CD4-positive, CD25-positive, alpha-beta regulatory T cell (primary cell): Measurements from ENCODE around the gene PSME3. TPM values are rescaled to one million over a fixed set of nuclear protein-coding genes. Genes with fewer than 3 reads are reported as not detected.
"Not testable (repeated sequence)": the region's sequence is repeated elsewhere in the genome, so short reads cannot be mapped to it uniquely, and the experiment has no call there.

Experiments
- ATAC-seq, 2 donors: fragments of 150-1000 bp; cut with Tn5 transposase; one replicate each; pipeline ENCODE4 v1.10.0; 2021; ENCODE audit warnings: low read depth in 2 of 2, moderate number of reproducible peaks in 2 of 2, moderate library complexity in 1 of 2
- DNase-seq, 3 donors: peaks; one replicate each; pipeline versions ENCODE4 v3.0.0 to v3.0.0-alpha.2; 2012 to 2022; ENCODE audit warnings: mixed read lengths in 1 of 3
- H3K27ac ChIP-seq: one replicate; pipeline ENCODE4 v1.7.0; 2013; ENCODE audit warnings: mild to moderate bottlenecking, low read length; ENCODE audit not compliant: insufficient read depth, poor library complexity, severe bottlenecking
- H3K27me3 ChIP-seq: one replicate; pipeline ENCODE4 v1.7.0; 2013; ENCODE audit warnings: low read length; ENCODE audit not compliant: control insufficient read depth, insufficient read depth
- H3K36me3 ChIP-seq: one replicate; pipeline ENCODE4 v1.7.0; 2013; ENCODE audit warnings: mild to moderate bottlenecking, low read length, moderate library complexity; ENCODE audit not compliant: control insufficient read depth, insufficient read depth
- H3K4me1 ChIP-seq: 2 replicates; pipeline ENCODE4 v1.7.0; 2013; ENCODE audit warnings: mild to moderate bottlenecking, low read length; ENCODE audit not compliant: insufficient read depth, control insufficient read depth, poor library complexity, severe bottlenecking
- H3K4me3 ChIP-seq: one replicate; pipeline ENCODE4 v1.7.0; 2013; ENCODE audit warnings: low read depth, mild to moderate bottlenecking, low read length, moderate library complexity
- H3K9me3 ChIP-seq, 2 experiments: 1 replicate in 1 of 2; 2 replicates in 1 of 2; pipeline ENCODE4 v1.7.0; 2013; ENCODE audit warnings: low read length in 2 of 2, mild to moderate bottlenecking in 1 of 2, moderate library complexity in 1 of 2; ENCODE audit not compliant: control insufficient read depth in 2 of 2
- H3K27ac Mint-ChIP-seq, 3 donors: one replicate each; pipeline ENCODE4 v1.8.0; 2020 to 2022; ENCODE audit warnings: mild to moderate bottlenecking in 3 of 3, mixed read lengths in 3 of 3, moderate library complexity in 2 of 3
- H3K27me3 Mint-ChIP-seq: one replicate; pipeline ENCODE4 v1.8.0; 2022; ENCODE audit warnings: mild to moderate bottlenecking, mixed read lengths
- H3K36me3 Mint-ChIP-seq: one replicate; pipeline ENCODE4 v1.8.0; 2020; ENCODE audit warnings: mixed read lengths
- H3K4me1 Mint-ChIP-seq, 4 donors: one replicate each; pipeline ENCODE4 v1.8.0; 2020 to 2022; ENCODE audit warnings: mixed read lengths in 4 of 4, mild to moderate bottlenecking in 1 of 4
- H3K4me3 Mint-ChIP-seq, 4 donors: one replicate each; pipeline ENCODE4 v1.8.0; 2020 to 2022; ENCODE audit warnings: mild to moderate bottlenecking in 4 of 4, mixed read lengths in 4 of 4, moderate library complexity in 3 of 4
- H3K9me3 Mint-ChIP-seq, 7 donors: one replicate each; pipeline ENCODE4 v1.8.0; 2020 to 2022; ENCODE audit warnings: mixed read lengths in 7 of 7, mild to moderate bottlenecking in 3 of 7, moderate library complexity in 2 of 7
- polyA plus RNA-seq, 4 donors: library from polyadenylated mRNA; unstranded; fragments of 300-500 nt; fragmentation: Illumina TruSeq; gene quantifications; one replicate each; pipeline ENCODE4 v1.2.3, GENCODE V29; 2021
- total RNA-seq: library from RNA; stranded (reverse); gene quantifications from one replicate; pipeline ENCODE4 v1.2.3, GENCODE V29; 2022

PSME3 gene
- total and polyA plus RNA-seq, 5 donors from 2014 or later: 66.7 to 129 (median 126) TPM

- no peaks in the 10 kb centered on the region for H3K9me3 ChIP-seq
- DNase-seq: no peak
- peaks cover 0 to 2% (median 0%) of the 10 kb centered on the region in 7 donors for H3K9me3 Mint-ChIP-seq
- ATAC-seq: no peak
- H3K4me1 ChIP-seq: no peaks in the 10 kb centered on the region
- no peaks in the 10 kb centered on the region for H3K36me3 Mint-ChIP-seq
- H3K36me3 ChIP-seq: no peaks in the 10 kb centered on the region
- no peak overlapping the region for H3K4me3 Mint-ChIP-seq
- no peaks in the 10 kb centered on the region for H3K27me3 ChIP-seq
- no peaks in the 10 kb centered on the region for H3K4me1 Mint-ChIP-seq
- no peak overlapping the region for H3K4me3 ChIP-seq
- H3K27ac ChIP-seq: no peak overlapping the region
- H3K27ac Mint-ChIP-seq: no peak overlapping the region
- H3K27me3 Mint-ChIP-seq: peaks cover 11% of the 10 kb centered on the region
Measured at GRCh38 chr17:42883802-42884558, 50.8 kb downstream of the PSME3 start.

- not testable (repeated sequence) for H3K36me3 Mint-ChIP-seq, H3K27ac ChIP-seq, H3K4me3 Mint-ChIP-seq, H3K4me1 Mint-ChIP-seq, ATAC-seq, H3K4me3 ChIP-seq, DNase-seq, H3K27ac Mint-ChIP-seq, H3K9me3 ChIP-seq, H3K9me3 Mint-ChIP-seq, H3K27me3 ChIP-seq, H3K36me3 ChIP-seq, H3K4me1 ChIP-seq
- peaks cover 11% of the 10 kb centered on the region for H3K27me3 Mint-ChIP-seq
Measured at GRCh38 chr17:42885806-42886205, 52.6 kb downstream of the PSME3 start.

- Mint-ChIP-seq H3K4me1 (no peaks in the 10 kb centered on the region), H3K27ac (no peak overlapping the region), H3K36me3 (no peaks in the 10 kb centered on the region), H3K27me3 (peaks cover 11% of the 10 kb centered on the region), H3K4me3 (no peak overlapping the region), H3K9me3 (no peaks in the 10 kb centered on the region)
- H3K9me3 ChIP-seq: no peaks in the 10 kb centered on the region
- ATAC-seq (no peak), DNase-seq (no peak)
- no peak overlapping the region for H3K4me3 ChIP-seq
- H3K27ac ChIP-seq: no peak overlapping the region
- H3K4me1 ChIP-seq: no peaks in the 10 kb centered on the region
- H3K36me3 ChIP-seq: no peaks in the 10 kb centered on the region
- H3K27me3 ChIP-seq: no peaks in the 10 kb centered on the region
Measured at GRCh38 chr17:42886283-42887176, 53.3 kb downstream of the PSME3 start.

GRCh38 chr17:42889809-42890208, 56.6 kb downstream of the PSME3 start:
- no peaks in the 10 kb centered on the region for H3K9me3 Mint-ChIP-seq
- no peaks in the 10 kb centered on the region for H3K4me1 ChIP-seq
- no peaks in the 10 kb centered on the region for H3K4me1 Mint-ChIP-seq
- no peaks in the 10 kb centered on the region for H3K9me3 ChIP-seq
- H3K27me3 Mint-ChIP-seq: peaks cover 11% of the 10 kb centered on the region
- H3K36me3 Mint-ChIP-seq: no peaks in the 10 kb centered on the region
- no peak overlapping the region for H3K27ac Mint-ChIP-seq
- no peaks in the 10 kb centered on the region for H3K36me3 ChIP-seq
- no peak overlapping the region for H3K27ac ChIP-seq
- H3K4me3 Mint-ChIP-seq: no peak overlapping the region
- ATAC-seq: no peak
- H3K27me3 ChIP-seq: peaks cover 3% of the 10 kb centered on the region
- DNase-seq: no peak
- H3K4me3 ChIP-seq: no peak overlapping the region

- Mint-ChIP-seq H3K4me1 (no peaks in the 10 kb centered on the region), H3K36me3 (no peaks in the 10 kb centered on the region), H3K4me3 (no peak overlapping the region), H3K27me3 (peaks cover 4% of the 10 kb centered on the region), H3K27ac (no peak overlapping the region), H3K9me3 (no peaks in the 10 kb centered on the region)
- no peak overlapping the region for H3K4me3 ChIP-seq
- ATAC-seq (no peak), DNase-seq (no peak)
- no peaks in the 10 kb centered on the region for H3K36me3 ChIP-seq
- no peak overlapping the region for H3K27ac ChIP-seq
- H3K27me3 ChIP-seq: peaks cover 3% of the 10 kb centered on the region
- no peaks in the 10 kb centered on the region for H3K9me3 ChIP-seq
- no peaks in the 10 kb centered on the region for H3K4me1 ChIP-seq
Measured at GRCh38 chr17:42891539-42892152, 58.4 kb downstream of the PSME3 start.

- DNase-seq: no peak
- no peaks in the 10 kb centered on the region for H3K9me3 ChIP-seq
- no peak overlapping the region for H3K4me3 ChIP-seq
- Mint-ChIP-seq H3K36me3 (no peaks in the 10 kb centered on the region), H3K4me1 (no peaks in the 10 kb centered on the region), H3K27me3 (peaks cover 9% of the 10 kb centered on the region), H3K27ac (no peak overlapping the region), H3K4me3 (no peak overlapping the region), H3K9me3 (no peaks in the 10 kb centered on the region)
- H3K36me3 ChIP-seq: no peaks in the 10 kb centered on the region
- H3K27ac ChIP-seq: no peak overlapping the region
- ATAC-seq: no peak
- peaks cover 3% of the 10 kb centered on the region for H3K27me3 ChIP-seq
- no peaks in the 10 kb centered on the region for H3K4me1 ChIP-seq
Measured at GRCh38 chr17:42893359-42893758, 60.2 kb downstream of the PSME3 start.
